ENCODE results near the gene TNFSF8. TPM values are rescaled to one million over a fixed set of nuclear protein-coding genes. Genes with fewer than 3 reads are reported as not detected.

TNFSF8 gene
- total RNA-seq, 4 donors from 2014 or later = 0.84 to 8.1 (median 2.3) TPM

DNA sequence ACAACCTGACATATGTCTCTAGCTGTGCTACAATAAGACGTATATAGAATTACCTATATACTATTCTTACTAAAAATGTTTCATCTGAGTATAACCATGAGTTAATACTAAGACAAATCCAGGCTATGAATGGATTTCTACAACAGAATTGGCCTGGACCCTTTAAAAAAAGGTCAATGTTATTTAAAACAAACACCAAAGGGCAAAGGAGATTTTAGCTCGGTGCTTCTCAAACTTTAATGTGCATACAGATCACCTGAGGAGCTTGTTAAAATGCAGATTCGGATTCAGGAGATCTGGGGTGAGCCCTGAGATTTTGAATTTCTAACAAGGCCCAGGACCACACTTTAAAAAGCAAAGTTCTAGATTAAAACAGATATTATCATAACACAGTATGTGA is 6.5 kb downstream of the TNFSF8 start:
- H3K4me1 ChIP-seq = peaks cover 0 to 4% (median 0%) of the 10 kb centered on the region in 4 donors
- H3K9me3 ChIP-seq = no peaks in the 10 kb centered on the region
- no peaks in the 10 kb centered on the region for H3K27me3 ChIP-seq
- TF ChIP-seq, protein P1, sequence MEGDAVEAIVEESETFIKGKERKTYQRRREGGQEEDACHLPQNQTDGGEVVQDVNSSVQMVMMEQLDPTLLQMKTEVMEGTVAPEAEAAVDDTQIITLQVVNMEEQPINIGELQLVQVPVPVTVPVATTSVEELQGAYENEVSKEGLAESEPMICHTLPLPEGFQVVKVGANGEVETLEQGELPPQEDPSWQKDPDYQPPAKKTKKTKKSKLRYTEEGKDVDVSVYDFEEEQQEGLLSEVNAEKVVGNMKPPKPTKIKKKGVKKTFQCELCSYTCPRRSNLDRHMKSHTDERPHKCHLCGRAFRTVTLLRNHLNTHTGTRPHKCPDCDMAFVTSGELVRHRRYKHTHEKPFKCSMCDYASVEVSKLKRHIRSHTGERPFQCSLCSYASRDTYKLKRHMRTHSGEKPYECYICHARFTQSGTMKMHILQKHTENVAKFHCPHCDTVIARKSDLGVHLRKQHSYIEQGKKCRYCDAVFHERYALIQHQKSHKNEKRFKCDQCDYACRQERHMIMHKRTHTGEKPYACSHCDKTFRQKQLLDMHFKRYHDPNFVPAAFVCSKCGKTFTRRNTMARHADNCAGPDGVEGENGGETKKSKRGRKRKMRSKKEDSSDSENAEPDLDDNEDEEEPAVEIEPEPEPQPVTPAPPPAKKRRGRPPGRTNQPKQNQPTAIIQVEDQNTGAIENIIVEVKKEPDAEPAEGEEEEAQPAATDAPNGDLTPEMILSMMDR (IDR thresholded peaks at IDR 0.05) = no peak
- TF ChIP-seq EP300 (IDR thresholded peaks at IDR 0.05) = no peak
- TF ChIP-seq POLR2A (IDR thresholded peaks at IDR 0.05) = no peak
- WGBS, 2 donors = 77 to 80% methylated on average over 3 of the region's 3 CpGs
- H3K27ac ChIP-seq = no peak overlapping the region
- no peaks in the 10 kb centered on the region for H3K36me3 ChIP-seq
- DNase-seq (ENCODE audit: low spot score in 2 of 2) = no peak
- H3K4me3 ChIP-seq = no peak overlapping the region

DNA sequence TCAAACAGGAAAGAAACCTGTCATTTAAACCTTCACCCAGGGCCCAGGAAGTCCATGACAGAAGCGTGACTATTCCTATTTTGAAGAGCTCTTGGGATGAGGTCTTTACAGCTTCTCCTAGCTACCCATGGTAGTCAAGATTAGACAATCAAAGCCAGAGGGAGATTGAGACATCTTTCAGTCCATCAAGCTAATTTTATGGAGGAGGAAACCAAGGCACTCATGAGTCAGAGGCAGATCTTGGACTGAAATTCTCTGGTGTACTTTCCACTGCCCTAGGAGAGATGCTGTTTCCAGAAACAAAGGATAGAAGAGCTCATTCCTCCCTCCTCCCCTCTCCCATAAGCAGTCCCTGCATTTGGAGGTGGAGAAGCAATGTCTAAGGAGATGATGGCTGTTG is 9.2 kb downstream of the TNFSF8 start:
- H3K4me3 ChIP-seq = no peak overlapping the region
- TF ChIP-seq, protein P1 (IDR thresholded peaks at IDR 0.05) = no peak
- TF ChIP-seq POLR2A (IDR thresholded peaks at IDR 0.05) = no peak
- no peak for TF ChIP-seq EP300 (IDR thresholded peaks at IDR 0.05)
- H3K36me3 ChIP-seq = no peaks in the 10 kb centered on the region
- H3K9me3 ChIP-seq = no peaks in the 10 kb centered on the region
- H3K4me1 ChIP-seq = peaks cover 0 to 4% (median 0%) of the 10 kb centered on the region in 4 donors
- no peaks in the 10 kb centered on the region for H3K27me3 ChIP-seq
- no peak for DNase-seq (ENCODE audit: low spot score in 2 of 2)
- no peak overlapping the region for H3K27ac ChIP-seq
- WGBS, 2 donors = 92 to 100% methylated on average over 1 of the region's 1 CpG

DNA sequence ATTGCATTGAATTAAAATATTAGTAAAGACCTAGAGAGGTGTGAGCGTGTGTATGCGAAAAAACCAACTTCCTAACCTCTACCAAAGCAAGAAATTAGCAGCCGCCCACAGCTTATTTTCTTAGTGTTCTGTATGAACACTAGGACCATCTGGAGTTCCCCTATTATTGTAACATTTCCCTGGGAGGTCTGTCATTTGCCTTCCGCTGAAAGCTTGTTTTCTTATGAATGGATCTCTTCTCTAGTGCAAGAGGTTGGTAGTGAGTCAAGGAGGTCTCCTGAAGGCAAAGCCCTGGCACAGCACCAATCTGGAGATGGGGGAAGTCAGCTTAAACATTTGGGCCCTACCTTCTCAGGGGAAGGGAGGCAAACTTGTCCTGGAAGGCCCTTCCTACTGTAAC is 10.8 kb downstream of the TNFSF8 start:
- peaks cover 0 to 4% (median 0%) of the 10 kb centered on the region in 4 donors for H3K4me1 ChIP-seq
- no peak overlapping the region for H3K4me3 ChIP-seq
- H3K27me3 ChIP-seq = no peaks in the 10 kb centered on the region
- H3K36me3 ChIP-seq = no peaks in the 10 kb centered on the region
- no peak for TF ChIP-seq EP300 (IDR thresholded peaks at IDR 0.05)
- TF ChIP-seq, protein P1 (IDR thresholded peaks at IDR 0.05) = no peak
- TF ChIP-seq POLR2A (IDR thresholded peaks at IDR 0.05) = no peak
- no peak for DNase-seq (ENCODE audit: low spot score in 2 of 2)
- 52% methylated on average over 4 of the region's 4 CpGs for WGBS, 2 donors
- H3K9me3 ChIP-seq = no peaks in the 10 kb centered on the region
- H3K27ac ChIP-seq = no peak overlapping the region

DNA sequence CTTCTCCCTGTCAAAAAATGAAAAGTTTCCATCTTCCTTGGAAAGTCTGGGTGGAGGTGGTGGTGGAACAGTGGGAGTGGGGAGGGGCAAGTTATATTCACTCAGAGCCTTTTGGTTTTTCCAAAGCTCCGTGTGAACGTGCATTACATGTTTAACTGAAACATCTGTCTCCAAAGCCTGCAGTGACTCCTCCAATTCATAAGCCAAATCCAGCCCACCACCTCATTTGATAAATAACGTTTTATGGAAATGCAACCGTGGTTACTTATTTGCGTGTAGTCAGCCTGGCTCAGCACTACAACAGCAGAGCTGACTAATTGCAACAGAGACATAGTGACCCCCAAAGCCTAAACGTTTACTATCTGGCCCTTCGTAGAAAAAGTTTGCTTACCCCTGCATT is 13.9 kb downstream of the TNFSF8 start:
- TF ChIP-seq, protein P1 (IDR thresholded peaks at IDR 0.05) = no peak
- TF ChIP-seq EP300 (IDR thresholded peaks at IDR 0.05) (no peak), POLR2A (IDR thresholded peaks at IDR 0.05) (no peak)
- H3K27ac ChIP-seq = no peak overlapping the region
- H3K36me3 ChIP-seq = no peaks in the 10 kb centered on the region
- DNase-seq (ENCODE audit: low spot score in 2 of 2) = no peak
- H3K27me3 ChIP-seq = no peaks in the 10 kb centered on the region
- H3K9me3 ChIP-seq = no peaks in the 10 kb centered on the region
- peaks cover 0 to 4% (median 0%) of the 10 kb centered on the region in 4 donors for H3K4me1 ChIP-seq
- 64 to 69% methylated on average over 7 of the region's 7 CpGs for WGBS, 2 donors
- no peak overlapping the region for H3K4me3 ChIP-seq

DNA sequence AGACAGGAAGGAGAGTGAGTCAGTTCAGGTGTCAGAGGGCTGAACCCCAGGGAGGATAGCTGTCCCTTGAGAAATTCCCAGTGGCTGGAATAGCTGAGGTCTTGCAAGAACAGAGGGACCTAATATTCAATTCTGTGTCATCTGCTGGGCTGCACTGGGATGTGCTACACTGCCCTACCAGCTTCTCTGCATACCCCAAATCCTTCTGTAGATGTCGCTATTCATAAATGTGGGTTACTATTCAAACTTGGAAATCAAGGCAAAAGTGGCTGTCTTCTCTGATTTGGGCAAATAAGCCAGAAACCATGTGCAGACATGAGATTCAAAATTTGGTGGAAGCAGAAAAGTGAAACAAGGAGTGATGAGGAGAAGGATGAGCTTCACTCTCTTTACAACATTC is 16.3 kb downstream of the TNFSF8 start:
- 76 to 96% methylated on average over 1 of the region's 1 CpG for WGBS, 2 donors
- Histone ChIP-seq H3K4me3 (no peak overlapping the region), H3K27me3 (no peaks in the 10 kb centered on the region), H3K9me3 (no peaks in the 10 kb centered on the region), H3K27ac (no peak overlapping the region), H3K4me1 (peaks cover 0 to 8% (median 0%) of the 10 kb centered on the region in 4 donors), H3K36me3 (no peaks in the 10 kb centered on the region)
- DNase-seq (ENCODE audit: low spot score in 2 of 2) = no peak
- TF ChIP-seq POLR2A (IDR thresholded peaks at IDR 0.05) (no peak), EP300 (IDR thresholded peaks at IDR 0.05) (no peak)
- TF ChIP-seq, protein P1 (IDR thresholded peaks at IDR 0.05) = no peak
